T-helper 22 cell (primary cell): ENCODE measurements around the gene SIGLEC6.

ENCODE experiments used
- DNase-seq: peaks from one replicate; pipeline ENCODE4 v3.0.0-alpha.2; 2020; ENCODE audit warnings: low read depth

SIGLEC6 gene

DNA sequence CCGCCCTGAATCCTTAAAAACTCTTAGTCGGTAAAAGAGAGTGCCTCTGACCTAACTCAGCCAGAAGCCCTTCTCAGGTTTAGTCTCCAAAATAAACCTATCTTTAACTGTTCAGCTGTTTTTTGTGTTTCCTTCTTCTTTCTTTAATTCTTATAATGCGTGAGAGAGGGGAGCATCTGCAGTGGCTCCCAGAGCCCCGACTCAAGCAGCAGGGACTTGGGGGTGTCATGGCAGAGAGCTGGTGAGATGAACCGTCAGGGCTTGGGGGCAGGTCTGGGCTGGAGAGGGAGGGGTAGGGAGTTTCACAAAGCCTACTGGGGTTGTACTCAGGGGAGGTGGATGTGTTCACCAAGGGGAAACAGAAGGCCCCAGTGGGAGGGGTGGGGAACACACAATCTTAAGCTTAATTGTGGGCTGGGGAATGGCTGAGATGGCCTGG lies 16.8 kb upstream of the SIGLEC6 start:
- DNase-seq: no peak

DNA sequence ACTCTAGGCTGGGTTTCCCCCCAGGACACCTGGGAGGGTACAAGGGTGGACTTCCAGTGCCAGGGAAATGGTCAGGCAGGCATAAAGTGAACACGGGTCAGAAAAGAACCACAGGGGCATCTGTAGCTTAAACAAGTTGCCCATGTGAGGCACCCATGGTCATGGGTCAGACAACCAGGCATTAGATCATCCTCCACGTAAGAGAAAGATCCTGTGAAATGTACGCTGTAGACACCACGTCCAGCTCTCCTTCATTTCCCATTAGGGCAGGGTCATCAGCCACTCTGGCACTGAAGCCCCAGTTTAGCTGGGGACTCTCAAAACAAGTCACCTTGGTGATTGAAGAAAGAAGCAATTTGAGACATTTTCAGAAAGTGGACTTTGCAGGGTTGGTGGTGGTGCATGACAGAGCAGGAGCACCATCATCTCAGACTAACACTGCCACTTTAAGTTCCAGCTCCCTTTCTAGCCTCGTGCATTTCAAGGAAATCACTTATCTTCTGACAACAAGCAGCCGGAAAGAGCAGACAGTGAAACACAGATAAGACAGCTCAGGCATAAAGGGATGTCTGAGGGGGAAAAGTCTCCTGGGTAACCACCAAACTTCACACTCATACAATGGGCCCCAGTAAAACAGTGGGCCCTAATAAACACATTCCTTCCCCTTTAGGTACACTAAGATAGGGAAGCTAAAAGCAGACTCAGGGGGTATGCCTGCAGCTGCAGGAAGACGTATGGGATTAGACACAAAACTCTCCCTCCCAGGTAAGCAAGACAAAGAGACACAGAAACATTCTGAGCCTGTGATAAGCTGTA lies 16.1 kb upstream of the SIGLEC6 start:
- no peak for DNase-seq

DNA sequence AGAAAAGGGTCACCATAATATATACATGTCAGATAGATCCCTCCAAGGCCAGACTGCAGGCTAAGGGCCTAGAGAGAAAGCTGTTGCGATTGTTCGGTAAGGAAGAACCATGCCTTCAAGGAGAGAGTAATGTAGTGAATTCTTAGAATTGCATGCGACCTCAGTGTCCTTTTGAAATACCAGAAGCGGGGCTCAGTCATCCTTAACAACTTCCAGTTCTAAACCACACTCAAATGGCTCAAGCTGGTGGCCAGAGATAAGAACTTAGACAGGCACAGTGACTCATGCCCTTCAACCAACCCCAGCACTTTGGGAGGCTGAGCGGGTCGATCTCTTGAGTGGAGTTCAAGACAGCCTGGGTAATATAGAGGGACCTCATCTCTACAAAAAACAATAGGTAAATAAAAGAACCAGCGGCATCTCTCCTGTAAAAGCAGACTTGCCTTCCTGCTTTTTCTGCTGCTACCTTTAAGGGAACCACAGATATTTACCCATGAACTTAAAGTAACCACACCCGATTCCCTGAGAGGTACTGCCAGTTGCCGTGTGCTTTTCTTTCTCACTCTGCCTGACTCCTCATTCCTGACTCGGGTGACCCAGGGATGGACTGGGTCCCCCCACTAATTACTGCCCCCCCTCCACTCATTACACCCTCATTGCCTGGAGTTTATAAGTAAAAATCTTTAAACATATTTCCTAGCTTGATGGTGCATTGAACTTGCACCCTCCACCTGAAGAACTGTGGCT lies 15.4 kb upstream of the SIGLEC6 start:
- no peak for DNase-seq

DNA sequence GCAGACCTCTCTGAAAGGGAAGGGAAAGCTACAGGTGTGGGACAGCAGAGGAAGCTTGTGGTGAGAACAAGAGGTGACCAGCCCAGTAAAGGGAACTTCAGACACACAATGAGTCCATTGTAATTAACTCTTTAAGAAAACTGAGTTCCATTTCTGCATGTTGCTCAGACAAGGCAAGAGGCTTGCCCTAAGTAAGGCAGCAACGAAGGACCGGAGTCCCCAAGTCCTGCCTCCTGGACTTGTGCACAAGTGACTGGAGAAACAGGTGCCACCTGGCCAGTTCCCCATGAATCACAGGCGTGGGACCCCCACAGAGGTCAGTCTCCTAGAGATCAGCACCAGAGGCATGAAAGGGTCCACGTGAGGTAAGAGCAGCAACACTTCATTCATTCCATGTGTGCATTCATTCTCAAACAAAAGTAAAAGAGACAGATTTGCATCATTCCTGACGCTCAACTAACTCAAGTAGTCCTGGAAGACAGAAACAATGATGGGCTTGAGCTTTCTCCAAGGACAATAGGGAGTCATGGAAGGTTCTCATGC lies 14.7 kb upstream of the SIGLEC6 start:
- no peak for DNase-seq

DNA sequence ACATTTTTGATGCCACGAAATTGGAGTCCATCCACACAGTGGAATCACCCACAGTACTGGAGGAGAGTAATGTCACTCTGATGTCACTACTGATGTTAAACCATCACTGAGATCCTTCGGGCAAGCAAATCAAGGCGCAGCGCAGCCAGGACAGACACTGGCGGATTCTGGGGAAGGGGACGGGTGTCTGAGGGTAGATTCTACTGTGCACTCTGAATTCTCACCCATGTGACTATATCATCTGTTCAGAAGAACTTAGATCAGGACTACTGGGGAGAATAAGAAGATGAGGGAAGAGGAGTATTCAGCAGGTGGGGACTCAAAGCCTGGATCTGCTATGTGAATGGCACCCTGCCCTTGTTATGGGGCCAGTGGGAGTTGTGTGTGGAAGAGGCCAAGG lies 12.6 kb upstream of the SIGLEC6 start:
- no peak for DNase-seq

DNA sequence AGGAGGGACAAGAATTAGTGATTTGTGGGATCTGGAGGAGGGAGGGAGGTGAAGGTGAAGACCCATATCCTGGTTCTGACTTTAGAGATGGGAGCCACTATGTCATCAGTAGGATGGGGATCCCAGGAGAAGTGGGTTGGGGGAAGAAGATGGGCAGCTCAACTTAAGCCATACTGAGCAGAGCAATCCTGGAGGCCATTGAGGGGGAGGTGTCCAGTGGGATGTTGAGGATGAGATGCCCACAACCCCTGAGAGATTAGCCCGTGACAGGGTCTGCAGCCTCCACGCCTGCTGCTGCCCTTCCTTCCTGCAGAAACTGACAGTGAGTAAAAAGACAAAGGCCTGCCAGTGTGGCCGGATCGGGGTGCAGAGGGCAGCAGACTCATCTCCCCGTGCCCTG lies 11.2 kb upstream of the SIGLEC6 start:
- DNase-seq: no peak

DNA sequence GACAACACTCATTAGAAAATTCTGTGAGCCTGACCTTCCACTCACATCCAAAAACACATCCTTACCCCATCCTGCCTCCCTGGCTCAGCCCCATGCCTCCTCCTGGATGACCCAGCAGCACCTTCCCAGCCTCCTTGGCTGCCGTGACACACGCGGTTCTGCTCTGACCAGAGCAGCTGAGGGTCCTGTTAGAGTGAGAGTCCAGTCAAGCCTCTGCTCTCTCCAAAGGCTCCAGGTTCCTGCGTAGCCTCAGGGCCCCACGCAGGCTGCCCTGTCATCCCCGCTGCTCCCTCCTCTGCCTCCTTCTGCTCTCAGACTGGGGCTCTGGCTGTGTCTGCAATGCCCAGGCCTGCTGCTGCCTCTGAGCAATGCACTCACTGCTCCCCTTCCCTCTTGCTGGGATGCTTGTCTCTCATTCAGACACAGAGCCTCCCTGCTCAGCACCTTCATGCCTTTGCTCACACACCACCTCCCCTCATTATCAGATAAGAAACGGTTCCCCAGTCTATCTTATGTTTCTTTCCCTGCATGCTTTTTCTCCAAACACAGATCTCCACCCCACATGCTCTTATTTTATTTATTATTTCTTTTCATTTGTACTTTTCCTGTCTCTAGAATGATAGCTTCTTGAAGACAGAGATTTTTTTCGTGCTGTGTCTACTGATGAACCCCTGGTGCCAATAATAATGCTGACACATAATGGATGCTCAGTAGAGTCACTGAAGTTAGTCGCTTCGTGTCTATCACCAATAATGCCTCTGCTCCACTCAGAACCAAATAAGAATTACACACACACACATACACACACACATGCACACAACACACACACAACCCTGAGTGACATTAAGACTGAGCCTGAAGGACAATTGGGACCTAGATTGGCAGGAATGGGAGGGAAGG lies 10.2 kb upstream of the SIGLEC6 start:
- DNase-seq: no peak

DNA sequence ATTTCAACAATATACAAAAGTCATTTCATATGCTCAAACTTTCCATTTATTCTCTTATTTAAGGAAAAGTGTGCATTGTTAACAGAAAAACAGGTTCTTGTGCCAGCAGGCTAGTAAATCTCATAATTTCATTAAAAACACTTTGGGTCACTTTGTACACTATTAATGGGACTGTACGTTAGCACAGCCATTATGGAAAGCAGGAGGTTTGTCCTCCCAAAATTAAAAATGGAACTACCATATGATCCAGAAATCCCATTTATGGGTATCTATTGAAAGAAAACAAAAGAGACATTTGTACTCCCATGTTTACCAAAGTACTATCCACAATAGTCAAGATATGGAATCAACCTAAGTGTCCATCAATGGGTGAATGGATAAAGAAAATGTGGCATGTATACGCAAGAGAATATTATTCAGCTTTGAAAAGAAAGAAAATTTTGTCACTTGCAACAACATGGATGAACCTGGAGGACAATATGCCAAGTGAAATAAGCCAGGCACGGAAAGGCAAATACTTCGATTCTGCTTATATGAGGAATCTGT lies 8.4 kb upstream of the SIGLEC6 start:
- no peak for DNase-seq

DNA sequence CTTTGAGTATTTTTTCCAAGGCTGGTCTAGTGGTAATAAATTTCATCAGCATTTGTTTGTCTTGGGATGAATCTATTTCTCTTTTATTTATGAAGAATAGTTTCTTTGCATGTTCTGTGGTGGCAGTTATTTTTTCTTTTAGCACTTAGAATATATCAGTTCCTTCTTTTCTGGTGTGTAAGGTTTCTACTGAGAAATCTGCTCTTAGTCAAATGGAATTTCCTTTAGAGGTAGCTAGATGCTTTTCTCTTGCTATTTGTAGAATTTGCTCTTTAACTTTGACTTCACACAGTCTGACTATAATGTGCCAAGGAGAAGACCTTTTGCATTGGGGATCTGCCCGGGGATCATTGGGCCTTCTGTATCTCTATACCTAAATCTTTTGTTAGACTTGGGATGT lies 4.1 kb upstream of the SIGLEC6 start:
- no peak for DNase-seq

DNA sequence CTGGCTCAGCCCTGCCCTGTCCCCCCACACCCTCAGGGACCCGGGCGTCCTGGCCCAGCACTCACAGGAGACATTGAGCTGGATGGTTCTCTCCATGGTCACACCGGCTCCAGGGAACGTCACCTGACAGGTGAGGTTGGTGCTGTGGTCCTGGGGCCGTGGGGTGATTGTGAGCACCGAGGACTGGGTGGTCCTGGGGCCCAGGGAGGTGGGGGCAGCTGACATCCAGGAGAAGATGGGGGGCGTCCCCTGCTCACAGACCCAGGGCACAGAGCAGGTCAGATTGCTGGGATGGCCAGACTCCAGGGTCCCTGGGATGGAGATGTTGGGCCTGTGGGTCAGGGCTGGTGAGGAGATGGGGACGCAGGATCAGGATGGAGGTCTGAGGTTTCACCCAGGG lies 854 bp downstream of the SIGLEC6 start:
- no peak for DNase-seq

DNA sequence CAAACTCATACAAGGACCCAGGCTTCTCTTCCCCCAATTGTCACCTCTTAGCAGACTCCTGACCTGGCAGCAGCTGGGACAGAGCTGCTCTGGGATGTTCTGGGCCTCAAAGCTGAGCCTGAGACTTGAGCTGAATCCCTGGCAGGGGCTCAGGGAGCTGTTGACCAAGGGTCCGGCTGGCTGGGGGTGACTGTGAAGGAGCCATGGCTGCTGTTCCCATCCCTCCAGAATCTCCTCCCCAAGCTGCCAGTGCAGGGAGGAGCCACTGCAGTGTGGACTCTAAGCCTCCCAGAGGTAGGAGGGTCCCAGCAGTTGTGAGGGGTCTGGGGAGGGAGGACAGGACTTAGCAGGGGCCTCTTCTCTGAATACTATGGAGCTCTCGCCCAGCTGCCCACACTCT lies 2.2 kb downstream of the SIGLEC6 start:
- DNase-seq: no peak

DNA sequence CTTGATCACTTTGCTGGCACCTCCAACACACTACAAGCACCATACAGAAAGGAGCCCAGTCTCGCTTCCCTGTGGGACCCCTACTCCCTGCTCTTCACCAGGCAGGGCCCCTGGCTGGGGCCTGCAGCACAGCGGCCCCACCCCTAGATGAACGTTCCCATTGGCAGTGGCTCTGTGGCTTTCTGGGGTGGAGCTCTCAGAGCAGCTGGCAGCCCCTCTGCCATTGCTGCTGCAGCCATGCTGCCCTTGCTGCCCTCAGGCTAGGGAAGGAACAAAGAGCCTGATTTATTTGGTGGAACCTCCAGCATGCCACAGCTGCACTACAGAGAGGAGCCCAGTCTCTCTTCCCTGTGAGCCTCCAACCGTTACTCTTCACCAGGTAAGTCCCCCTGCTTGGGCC lies 5.8 kb downstream of the SIGLEC6 start:
- DNase-seq: no peak

DNA sequence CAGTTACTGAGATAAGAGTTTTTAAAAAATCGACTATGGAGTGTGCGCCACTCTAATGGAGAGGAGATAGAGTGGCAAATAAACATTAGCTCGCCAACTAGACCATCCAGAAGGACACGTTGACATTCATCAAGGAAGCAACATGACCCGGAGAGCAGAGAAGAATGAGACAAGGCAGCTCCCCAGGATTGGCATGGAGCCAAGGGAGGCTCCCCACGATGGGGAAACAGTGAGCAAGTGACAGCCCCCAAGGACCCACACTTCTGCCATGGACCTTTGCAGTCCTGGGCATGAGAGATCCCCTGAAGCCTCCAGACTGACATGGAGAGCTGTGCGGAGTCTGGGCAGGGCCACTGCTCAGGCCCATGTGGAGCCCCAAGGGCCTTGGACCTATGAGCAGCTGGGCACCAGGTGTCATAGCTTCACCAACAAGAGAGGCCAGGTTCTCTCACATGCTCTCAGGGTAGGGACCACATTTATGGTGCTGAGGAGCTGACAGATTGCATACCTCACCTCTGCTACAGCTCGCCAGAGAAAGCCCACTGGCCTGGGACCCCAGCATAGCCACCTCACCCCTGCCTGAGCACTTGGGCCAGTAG lies 6.7 kb downstream of the SIGLEC6 start:
- no peak for DNase-seq

DNA sequence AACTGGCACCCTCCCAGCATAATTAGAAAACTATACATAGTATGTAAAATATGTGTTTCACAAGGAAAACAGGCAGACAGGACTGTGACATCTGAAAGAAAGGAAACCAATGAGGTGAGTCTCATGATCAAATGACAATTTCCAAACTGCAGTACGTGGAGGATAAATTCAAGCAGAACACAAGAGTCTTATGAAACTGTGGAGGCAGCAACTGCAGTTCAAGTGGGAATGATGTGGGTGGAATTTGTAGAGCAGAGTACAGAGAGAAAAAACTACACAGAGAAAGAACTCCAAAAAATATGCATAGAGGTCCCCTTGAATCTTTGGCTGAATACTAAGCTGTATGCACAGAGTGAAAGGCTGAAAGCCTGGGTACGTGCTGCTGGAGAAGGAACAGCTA lies 9.7 kb downstream of the SIGLEC6 start:
- no peak for DNase-seq

DNA sequence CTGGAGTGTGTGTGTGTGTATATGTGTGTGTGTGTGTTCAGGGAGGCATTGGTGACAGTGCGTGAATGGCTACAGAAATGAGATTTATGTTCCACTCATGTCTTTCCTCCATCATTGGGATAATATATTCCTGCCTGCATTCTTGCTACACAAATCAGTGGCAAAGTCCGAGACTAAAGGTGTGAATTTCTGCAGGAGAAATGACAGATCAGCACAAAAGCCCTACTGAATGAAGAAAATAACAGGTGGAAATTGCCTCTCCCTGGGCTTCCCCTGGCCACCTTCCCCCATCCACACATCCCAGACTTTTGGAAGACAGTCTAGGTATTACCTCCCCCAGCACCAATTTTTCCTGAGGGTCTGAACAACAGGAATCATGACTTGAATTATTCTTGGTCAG lies 10.1 kb downstream of the SIGLEC6 start:
- DNase-seq: no peak

DNA sequence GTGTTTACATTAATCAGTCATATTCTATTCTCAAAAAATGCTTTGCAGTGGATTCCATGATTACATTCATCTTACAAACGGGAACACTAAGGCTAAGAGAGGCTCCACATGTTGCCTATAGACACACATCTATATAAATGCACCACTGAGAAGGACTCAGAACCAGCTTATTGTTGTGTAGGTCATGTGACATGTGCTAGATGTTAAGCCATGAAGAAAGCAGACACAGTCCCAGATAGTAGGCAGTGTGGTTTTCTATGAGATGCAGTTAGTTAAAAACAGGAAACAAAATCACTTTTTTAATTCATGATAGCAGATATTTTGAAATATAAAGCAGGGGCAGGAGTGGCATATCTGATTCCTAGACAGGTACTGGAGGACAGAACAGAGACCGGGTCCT lies 10.7 kb downstream of the SIGLEC6 start:
- no peak for DNase-seq

DNA sequence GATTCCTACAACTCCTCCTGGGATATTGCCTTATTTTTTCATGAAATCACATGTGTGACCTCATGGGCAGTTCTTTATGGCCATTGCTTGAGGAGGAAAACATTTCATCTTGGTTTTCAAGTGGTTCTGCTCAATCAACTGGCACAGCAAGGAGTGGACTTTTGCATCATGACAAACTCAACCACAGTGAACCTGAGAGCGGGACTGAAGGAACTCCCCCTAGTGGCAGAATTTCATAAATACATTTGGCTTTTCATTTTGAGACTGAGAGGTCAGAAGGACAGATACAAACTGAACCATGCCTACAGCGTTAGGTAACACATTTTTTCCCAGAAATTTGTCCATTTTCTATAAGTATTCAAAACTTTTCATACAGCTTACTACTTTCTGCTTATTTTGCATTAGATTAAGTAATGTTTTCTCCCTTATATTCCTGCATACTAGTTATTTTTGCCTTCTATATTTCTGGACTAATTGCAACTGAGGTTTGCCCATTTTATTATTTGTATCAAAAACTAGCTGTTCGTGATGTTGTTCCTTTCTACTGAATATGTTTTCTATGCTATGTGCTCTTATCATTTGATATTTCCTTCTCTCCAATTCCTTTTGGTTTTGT lies 16.5 kb downstream of the SIGLEC6 start:
- DNase-seq: no peak

DNA sequence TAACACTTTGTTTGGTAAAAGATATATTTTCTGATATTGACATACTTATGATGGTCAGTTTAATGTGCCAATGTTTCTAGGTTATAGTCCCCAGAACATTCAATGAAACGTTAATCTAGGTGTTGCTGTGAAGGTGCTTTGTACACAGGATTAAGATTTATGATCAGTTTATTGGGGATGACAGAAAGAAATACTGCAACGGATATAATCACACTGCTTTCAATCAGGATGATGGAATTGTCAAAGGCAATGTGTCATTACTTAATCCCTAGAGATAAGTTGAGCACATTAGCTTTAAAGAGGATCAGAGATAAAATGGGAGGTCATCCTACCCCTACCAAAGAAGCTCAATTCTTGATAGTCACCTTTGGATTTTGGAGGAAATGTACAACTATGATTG lies 17.5 kb downstream of the SIGLEC6 start:
- DNase-seq: no peak

DNA sequence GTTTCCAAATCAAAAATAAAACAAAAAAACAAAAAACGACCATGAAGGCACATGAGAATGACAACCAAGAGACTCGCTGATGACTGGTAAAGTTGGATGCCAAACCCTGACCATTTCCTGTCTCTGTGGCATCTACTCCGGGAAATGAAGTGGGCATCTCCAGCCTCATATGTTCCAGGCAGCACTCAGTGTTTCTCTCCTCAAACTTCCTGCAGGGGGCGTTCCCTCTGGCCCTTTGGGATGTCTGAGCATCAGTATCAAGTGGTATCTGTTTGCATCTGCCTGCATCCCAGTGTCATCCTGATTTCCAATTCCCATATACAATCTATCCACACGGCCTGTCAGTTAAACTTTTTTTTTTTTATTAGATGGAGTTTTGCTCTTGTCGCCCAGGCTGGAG lies 20.1 kb downstream of the SIGLEC6 start:
- DNase-seq: no peak

DNA sequence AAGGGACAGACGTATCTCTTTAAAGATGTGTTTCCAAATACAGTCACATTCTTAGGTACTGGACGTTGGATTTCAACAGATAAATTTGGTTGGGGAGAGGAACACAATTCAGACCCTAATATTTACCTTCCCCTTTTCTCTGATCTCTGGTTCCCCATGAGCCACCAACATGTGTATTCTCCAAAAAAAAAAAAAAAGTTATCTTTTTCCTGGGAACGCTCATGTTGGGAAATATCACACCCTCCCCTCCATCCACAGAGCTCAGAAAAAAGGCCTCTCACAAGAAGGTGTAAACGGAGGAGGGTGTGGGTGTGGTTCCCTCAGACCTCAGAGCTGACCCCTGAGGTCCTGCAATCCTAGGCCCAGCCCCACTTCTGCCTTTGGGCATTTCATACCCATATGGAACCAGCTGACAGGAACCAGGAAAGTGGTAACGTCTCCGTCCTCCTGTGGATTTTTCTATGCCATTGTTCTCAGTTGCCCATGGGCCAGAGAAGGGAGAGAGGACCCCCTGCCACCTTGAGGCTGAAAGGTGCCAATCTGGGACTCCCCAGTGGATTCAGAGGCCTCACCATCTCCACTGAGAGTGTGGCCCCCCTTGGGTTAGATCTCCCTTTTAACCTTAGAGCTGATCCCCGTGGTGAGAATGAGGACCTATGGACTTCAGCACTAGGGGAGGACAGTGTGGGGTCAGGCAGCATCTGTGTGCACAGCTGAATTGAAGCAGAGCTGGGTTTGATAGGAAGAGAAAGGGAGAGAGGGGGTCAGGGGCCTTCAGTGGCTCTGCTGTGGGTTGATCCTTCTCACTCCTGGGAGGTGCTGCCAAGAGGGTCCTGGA lies 21.4 kb downstream of the SIGLEC6 start:
- DNase-seq: no peak
